Keratinocyte (primary cell): Measurements from ENCODE around the gene ZNF689.
"Not testable (repeated sequence)": the region's sequence is repeated elsewhere in the genome, so short reads cannot be mapped to it uniquely, and the experiment has no call there.

ENCODE experiments used
- CTCF ChIP-seq, 3 experiments: IDR thresholded peaks in 1 of 3; conservative IDR thresholded peaks in 1 of 3; optimal IDR thresholded peaks in 1 of 3; 2 replicates in 2 of 3; 3 replicates in 1 of 3; pipeline versions ENCODE3 to v1.5.1; 2011; ENCODE audit warnings: low read length in 3 of 3, mild to moderate bottlenecking in 3 of 3, moderate library complexity in 2 of 3, control low read depth in 1 of 3, inconsistent platforms in 1 of 3; ENCODE audit not compliant: insufficient read depth in 2 of 3; ENCODE audit errors: extremely low read depth in 1 of 3
- EZH2 ChIP-seq: IDR thresholded peaks from one replicate; pipeline ENCODE4 v1.6.1; 2012; ENCODE audit warnings: inconsistent platforms, mild to moderate bottlenecking, low read length, moderate library complexity

- TF ChIP-seq CTCF (optimal IDR thresholded peaks at IDR 0.05 in 1 of 3, IDR thresholded peaks at IDR 0.05 in 1 of 3, conservative IDR thresholded peaks at IDR 0.05 in 1 of 3; ENCODE audit: extremely low read depth in 1 of 3, insufficient read depth in 2 of 3, low read length in 3 of 3); EZH2: not testable (repeated sequence)
Measured at GRCh38 chr16:30590869-30591268, 19.3 kb downstream of the ZNF689 start.
